GM23338 (cell line): Measurements from ENCODE around the gene GDPD5. TPM values are rescaled to one million over a fixed set of nuclear protein-coding genes. Genes with fewer than 3 reads are reported as not detected.

ENCODE experiments used
- ETS1 ChIP-seq: IDR thresholded peaks from 2 replicates; pipeline ENCODE4 v1.6.1; 2016; ENCODE audit warnings: antibody characterized with exemption
- EZH2 ChIP-seq: fragments of 200-600 bp; sonication (generic); IDR thresholded peaks from one replicate; pipeline ENCODE4 v1.8.0; 2017; ENCODE audit warnings: antibody characterized with exemption, mild to moderate bottlenecking, low read depth; ENCODE audit not compliant: unreplicated experiment
- JUNB ChIP-seq: IDR thresholded peaks from one replicate; pipeline ENCODE4 v1.6.1; 2016; ENCODE audit warnings: antibody characterized with exemption; ENCODE audit not compliant: unreplicated experiment
- STAT1 ChIP-seq: IDR thresholded peaks from one replicate; pipeline ENCODE4 v1.6.1; 2016; ENCODE audit warnings: antibody characterized with exemption; ENCODE audit not compliant: unreplicated experiment
- ZNF114 ChIP-seq: fragments of 250-450 bp; sonication (Bioruptor Pico); IDR thresholded peaks from 2 replicates; pipeline ENCODE4 v1.5.0; 2020; ENCODE audit warnings: mild to moderate bottlenecking, moderate library complexity
- polyA plus RNA-seq: library from polyadenylated mRNA; unstranded; fragments of >200 nt; fragmentation: Nextera tagmentation; extraction: Ambion mirVana; gene quantifications from 2 replicates; pipeline ENCODE4 v1.2.1, GENCODE V29; 2016
- total RNA-seq: library from RNA; depleted of rRNA; stranded (reverse); fragments of >200 nt; shearing (Covaris generic); gene quantifications from 2 replicates; pipeline ENCODE4 v1.2.3, GENCODE V29; 2014
- TF ChIP-seq, protein P1 (sequence below): fragments of 250-450 bp; sonication (Bioruptor Pico); IDR thresholded peaks from 2 replicates; pipeline ENCODE4 v1.5.0; 2020; ENCODE audit warnings: mild to moderate bottlenecking, moderate library complexity
- TF ChIP-seq, protein P2 (sequence below), 2 experiments: fragments of 200-600 bp in 1 of 2; sonication (generic) in 1 of 2; conservative IDR thresholded peaks; 2 replicates each; pipeline versions ENCODE4 v1.5.1 to v1.6.1; 2016 to 2017; ENCODE audit warnings: antibody characterized with exemption in 2 of 2, low read depth in 2 of 2, mild to moderate bottlenecking in 2 of 2, moderate library complexity in 1 of 2

GDPD5 gene
- total and polyA plus RNA-seq, 2 experiments from 2014 or later = 1.6 to 4.9 TPM

GRCh38 chr11:75398906-75399305, 126.8 kb downstream of the GDPD5 start (continued):
- TF ChIP-seq, protein P1, sequence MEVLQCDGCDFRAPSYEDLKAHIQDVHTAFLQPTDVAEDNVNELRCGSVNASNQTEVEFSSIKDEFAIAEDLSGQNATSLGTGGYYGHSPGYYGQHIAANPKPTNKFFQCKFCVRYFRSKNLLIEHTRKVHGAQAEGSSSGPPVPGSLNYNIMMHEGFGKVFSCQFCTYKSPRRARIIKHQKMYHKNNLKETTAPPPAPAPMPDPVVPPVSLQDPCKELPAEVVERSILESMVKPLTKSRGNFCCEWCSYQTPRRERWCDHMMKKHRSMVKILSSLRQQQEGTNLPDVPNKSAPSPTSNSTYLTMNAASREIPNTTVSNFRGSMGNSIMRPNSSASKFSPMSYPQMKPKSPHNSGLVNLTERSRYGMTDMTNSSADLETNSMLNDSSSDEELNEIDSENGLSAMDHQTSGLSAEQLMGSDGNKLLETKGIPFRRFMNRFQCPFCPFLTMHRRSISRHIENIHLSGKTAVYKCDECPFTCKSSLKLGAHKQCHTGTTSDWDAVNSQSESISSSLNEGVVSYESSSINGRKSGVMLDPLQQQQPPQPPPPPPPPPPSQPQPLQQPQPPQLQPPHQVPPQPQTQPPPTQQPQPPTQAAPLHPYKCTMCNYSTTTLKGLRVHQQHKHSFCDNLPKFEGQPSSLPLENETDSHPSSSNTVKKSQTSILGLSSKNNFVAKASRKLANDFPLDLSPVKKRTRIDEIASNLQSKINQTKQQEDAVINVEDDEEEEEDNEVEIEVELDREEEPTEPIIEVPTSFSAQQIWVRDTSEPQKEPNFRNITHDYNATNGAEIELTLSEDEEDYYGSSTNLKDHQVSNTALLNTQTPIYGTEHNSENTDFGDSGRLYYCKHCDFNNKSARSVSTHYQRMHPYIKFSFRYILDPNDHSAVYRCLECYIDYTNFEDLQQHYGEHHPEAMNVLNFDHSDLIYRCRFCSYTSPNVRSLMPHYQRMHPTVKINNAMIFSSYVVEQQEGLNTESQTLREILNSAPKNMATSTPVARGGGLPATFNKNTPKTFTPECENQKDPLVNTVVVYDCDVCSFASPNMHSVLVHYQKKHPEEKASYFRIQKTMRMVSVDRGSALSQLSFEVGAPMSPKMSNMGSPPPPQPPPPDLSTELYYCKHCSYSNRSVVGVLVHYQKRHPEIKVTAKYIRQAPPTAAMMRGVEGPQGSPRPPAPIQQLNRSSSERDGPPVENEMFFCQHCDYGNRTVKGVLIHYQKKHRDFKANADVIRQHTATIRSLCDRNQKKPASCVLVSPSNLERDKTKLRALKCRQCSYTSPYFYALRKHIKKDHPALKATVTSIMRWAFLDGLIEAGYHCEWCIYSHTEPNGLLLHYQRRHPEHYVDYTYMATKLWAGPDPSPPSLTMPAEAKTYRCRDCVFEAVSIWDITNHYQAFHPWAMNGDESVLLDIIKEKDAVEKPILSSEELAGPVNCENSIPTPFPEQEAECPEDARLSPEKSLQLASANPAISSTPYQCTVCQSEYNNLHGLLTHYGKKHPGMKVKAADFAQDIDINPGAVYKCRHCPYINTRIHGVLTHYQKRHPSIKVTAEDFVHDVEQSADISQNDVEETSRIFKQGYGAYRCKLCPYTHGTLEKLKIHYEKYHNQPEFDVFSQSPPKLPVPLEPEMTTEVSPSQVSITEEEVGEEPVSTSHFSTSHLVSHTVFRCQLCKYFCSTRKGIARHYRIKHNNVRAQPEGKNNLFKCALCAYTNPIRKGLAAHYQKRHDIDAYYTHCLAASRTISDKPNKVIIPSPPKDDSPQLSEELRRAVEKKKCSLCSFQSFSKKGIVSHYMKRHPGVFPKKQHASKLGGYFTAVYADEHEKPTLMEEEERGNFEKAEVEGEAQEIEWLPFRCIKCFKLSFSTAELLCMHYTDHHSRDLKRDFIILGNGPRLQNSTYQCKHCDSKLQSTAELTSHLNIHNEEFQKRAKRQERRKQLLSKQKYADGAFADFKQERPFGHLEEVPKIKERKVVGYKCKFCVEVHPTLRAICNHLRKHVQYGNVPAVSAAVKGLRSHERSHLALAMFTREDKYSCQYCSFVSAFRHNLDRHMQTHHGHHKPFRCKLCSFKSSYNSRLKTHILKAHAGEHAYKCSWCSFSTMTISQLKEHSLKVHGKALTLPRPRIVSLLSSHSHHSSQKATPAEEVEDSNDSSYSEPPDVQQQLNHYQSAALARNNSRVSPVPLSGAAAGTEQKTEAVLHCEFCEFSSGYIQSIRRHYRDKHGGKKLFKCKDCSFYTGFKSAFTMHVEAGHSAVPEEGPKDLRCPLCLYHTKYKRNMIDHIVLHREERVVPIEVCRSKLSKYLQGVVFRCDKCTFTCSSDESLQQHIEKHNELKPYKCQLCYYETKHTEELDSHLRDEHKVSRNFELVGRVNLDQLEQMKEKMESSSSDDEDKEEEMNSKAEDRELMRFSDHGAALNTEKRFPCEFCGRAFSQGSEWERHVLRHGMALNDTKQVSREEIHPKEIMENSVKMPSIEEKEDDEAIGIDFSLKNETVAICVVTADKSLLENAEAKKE (CRISPR knock-in tag) = no peak
- TF ChIP-seq STAT1 (no peak), EZH2 (no peak), ZNF114 (CRISPR knock-in tag) (no peak), JUNB (no peak), ETS1 (no peak)
- TF ChIP-seq, protein P2, sequence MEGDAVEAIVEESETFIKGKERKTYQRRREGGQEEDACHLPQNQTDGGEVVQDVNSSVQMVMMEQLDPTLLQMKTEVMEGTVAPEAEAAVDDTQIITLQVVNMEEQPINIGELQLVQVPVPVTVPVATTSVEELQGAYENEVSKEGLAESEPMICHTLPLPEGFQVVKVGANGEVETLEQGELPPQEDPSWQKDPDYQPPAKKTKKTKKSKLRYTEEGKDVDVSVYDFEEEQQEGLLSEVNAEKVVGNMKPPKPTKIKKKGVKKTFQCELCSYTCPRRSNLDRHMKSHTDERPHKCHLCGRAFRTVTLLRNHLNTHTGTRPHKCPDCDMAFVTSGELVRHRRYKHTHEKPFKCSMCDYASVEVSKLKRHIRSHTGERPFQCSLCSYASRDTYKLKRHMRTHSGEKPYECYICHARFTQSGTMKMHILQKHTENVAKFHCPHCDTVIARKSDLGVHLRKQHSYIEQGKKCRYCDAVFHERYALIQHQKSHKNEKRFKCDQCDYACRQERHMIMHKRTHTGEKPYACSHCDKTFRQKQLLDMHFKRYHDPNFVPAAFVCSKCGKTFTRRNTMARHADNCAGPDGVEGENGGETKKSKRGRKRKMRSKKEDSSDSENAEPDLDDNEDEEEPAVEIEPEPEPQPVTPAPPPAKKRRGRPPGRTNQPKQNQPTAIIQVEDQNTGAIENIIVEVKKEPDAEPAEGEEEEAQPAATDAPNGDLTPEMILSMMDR (conservative IDR thresholded peaks at IDR 0.05; ENCODE audit: low read depth in 2 of 2) = no peak
